Hematopoietic multipotent progenitor cell (in vitro differentiated cells): ENCODE results near the gene ATOH8. TPM values are rescaled to one million over a fixed set of nuclear protein-coding genes. Genes with fewer than 3 reads are reported as not detected.
A peak's percentile ranks its signal among the peaks of the same experiment; 100 is the strongest.
"Not testable (repeated sequence)": the region's sequence is repeated elsewhere in the genome, so short reads cannot be mapped to it uniquely, and the experiment has no call there.

ENCODE experiments used
- DNase-seq, 3 donors: peaks; one replicate each; pipeline ENCODE4 v3.0.0-alpha.2; 2011 to 2015; ENCODE audit warnings: low read depth in 2 of 3, low spot score in 2 of 3
- total RNA-seq: library from RNA; depleted of rRNA; stranded (reverse); fragments of >200 nt; gene quantifications from one replicate; pipeline ENCODE4 v1.2.3, GENCODE V29; 2012

Gene ATOH8
- total RNA-seq: under 0.01 TPM

GRCh38 chr2:85753525-85754312 is at the start of gene ATOH8:
ATOH8 (plus strand) TSS chr2:85753991; CDS start chr2:85754190, 199 bp downstream.
- peak in 2 of 3 donors; percentile 37 to 63 for DNase-seq

DNA sequence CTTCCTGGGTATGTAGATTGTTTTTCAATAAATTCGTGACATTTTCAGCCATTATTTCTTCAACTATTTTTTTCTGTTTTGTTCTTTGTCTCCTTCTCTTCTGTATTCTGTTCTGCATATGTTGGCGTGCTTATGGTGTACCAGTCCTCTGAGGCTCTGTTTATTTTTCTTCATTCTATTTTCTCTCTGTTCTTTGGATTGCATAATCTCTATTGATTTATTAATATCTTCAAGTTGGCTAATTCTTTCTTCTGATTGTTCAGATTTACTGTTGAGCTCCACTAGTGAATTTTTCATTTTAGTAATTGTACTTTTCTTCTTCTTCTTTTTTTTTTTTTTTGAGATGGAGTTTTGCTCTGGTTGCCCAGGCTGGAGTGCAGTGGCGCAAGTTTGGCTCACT is 49.8 kb upstream of the ATOH8 start:
- DNase-seq: no peak

- peak in 1 of 3 donors; percentile 40 for DNase-seq
Observed at GRCh38 chr2:85704800-85705679, 48.8 kb upstream of the ATOH8 start.

GRCh38 chr2:85705680-85706039 is 48.1 kb upstream of the ATOH8 start:
- DNase-seq: no peak

GRCh38 chr2:85706063-85706462 is 47.7 kb upstream of the ATOH8 start:
- no peak for DNase-seq

GRCh38 chr2:85706599-85707296 is 47.0 kb upstream of the ATOH8 start:
- peak in 1 of 3 donors; percentile 35 for DNase-seq

GRCh38 chr2:85707304-85707703 is 46.5 kb upstream of the ATOH8 start:
- peak; percentile 46 to 91 (median 85) for DNase-seq

DNA sequence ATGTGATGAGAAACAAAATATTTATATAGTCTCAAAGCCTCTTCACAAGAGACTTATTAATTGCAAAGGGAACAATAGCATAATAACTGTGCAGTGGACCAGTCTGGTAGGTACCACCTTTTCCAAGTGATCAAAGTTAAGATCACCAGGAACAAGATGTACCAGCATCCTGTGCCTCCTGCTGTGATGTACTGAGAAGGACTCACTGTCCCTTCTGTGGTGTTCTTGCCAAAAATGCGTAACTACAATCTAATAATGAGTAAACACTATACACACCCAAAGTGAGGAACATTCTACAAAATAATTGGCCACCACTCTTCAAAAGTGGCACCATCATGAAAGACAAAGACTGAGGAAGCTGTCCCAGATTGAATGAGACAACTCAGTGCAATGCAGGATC is 45.1 kb upstream of the ATOH8 start:
- no peak for DNase-seq

GRCh38 chr2:85709401-85709811 is 44.4 kb upstream of the ATOH8 start:
- DNase-seq: peak in 1 of 3 donors; percentile 15

GRCh38 chr2:85710687-85711577 is 42.9 kb upstream of the ATOH8 start:
- DNase-seq: no peak

- no peak for DNase-seq
Observed at GRCh38 chr2:85711578-85712060, 42.2 kb upstream of the ATOH8 start.

DNA sequence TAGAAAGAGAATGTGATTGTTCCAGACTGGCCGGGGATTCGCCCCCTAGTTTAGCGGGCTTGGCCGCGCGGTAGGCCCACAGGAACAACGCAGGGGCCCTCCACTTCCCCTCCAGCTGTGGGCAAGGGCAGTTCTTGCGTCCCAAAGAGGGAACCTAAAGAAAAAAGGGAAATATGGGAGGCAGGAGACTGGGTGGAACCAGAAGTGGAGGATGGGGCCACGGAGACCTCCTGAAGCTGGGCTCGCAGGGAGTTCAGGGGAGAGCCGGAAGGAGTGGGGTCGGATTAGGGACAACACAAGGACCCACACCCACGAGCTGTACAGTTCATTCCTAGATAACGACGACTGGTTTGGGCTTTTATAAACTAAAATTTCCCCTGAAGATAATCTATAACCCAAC is 41.5 kb upstream of the ATOH8 start:
- peak in 1 of 3 donors; percentile 54 for DNase-seq

DNA sequence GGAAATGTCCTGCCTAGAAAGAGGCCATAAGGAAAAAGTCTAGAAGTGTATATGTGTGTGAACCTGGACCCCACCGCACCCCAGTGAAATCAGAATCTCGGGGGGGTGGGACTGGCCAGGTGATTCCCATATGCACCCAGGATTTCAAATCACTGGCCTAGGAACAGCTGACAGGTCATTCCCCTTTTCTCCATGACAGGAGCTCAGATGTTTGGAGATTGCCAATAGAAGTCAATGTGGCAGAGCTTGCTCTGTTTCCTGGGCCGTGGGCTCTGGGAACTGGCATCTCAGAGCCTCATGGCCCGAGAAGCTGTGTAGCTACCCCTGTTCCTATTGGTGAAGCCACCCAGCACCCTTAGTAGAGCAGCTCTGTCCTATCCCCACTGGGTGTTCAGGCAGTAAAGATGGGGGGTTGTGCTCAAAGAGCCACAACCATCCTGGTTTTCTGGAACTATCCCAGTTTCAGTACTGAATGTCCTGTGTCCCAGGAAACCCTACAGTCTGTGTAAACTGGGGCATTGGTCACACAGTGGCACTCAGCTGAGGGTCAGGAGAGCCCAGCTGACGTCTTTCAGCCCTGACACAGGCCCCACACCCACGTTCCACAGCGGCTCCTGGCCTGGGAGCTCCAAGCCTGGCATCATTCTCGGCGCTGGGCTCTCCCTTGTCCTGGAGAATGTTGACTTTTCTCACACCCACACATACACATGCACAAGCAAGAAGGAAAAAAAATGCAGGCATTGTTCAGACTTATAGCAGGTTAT is 40.8 kb upstream of the ATOH8 start:
- DNase-seq: no peak

DNA sequence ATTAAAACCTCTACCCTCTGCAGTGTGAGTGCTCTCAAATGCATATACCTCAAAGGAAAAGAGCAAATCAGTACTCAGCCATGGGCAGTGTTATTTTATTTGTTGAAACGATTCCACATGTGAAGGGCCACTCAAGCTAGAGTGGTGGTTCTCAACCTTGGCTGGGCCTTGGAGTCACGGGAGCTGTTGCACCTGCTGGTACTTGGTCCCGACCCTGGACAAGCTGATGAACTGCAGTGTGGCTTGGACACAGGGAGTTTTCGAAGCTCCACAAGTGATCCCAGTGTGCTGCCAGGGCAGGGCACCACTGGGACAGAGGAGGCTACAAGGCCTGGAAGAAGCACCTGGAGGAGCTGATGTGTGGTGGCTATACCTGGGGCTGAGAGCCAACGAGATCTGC is 40.0 kb upstream of the ATOH8 start:
- DNase-seq: no peak

- not testable (repeated sequence) for DNase-seq
Observed at GRCh38 chr2:85714421-85714820, 39.4 kb upstream of the ATOH8 start.

DNA sequence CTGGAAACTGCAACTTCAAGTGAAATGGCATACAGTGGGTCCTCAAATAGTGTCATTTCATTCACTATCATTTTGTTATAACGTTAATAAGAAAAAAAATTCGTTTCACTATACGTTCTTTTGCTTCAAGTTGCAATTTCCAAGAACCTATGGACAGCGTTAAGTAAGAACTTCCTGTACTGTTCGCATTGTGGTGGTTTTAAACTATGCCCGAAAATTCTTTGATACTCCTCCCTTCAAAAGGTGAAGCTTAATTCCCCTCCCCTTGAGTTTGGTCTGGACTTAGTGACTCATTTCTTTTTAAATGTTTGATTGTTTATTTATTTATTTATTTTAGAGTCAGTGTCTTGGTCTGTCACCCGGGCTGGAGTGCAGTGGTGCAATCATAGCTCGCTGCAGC is 39.0 kb upstream of the ATOH8 start:
- no peak for DNase-seq

GRCh38 chr2:85716346-85716914 is 37.4 kb upstream of the ATOH8 start:
- no peak for DNase-seq

DNA sequence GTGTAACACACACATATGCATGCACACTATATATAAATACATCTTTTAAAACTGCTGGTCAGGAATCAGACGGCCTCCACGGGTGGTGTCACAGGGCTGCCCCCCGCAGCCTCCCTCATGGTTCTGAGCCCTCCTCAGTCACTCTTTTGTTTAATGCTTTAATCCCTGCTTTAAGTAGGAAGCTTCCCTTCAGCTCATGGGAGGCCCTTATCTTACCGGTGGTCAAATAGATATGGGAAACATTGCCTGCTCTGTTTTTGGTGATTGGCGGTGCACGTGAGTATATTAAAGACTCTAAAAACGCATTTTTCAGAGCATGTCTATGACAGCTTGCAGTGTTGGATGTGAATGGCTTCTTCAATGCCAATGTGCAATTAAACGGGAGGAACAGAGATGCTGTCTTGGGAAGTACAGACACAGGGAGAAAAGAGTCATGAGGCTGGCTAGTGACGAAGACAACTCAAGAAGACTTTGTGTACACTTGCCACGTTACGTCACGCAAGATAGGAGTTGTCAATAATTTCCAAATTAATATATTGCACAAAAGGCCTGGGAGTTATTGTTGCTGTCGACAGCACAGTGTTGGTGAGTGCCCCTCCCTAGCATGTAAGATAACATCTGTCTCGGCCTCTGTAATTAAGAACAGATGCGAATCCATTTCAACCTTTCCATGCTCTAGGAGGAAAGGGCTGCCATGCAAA is 36.3 kb upstream of the ATOH8 start:
- no peak for DNase-seq
